Measurements from ENCODE around the gene CACNA1B.
"Not testable (repeated sequence)": the region's sequence is repeated elsewhere in the genome, so short reads cannot be mapped to it uniquely, and the experiment has no call there.

GRCh38 chr9:138107039-138107438 lies 229.5 kb downstream of the CACNA1B start:
- TF ChIP-seq FOXM1 (IDR thresholded peaks at IDR 0.05; ENCODE audit: borderline replicate concordance); HDGF (IDR thresholded peaks at IDR 0.05; ENCODE audit: borderline replicate concordance); SUZ12 (IDR thresholded peaks at IDR 0.05); TARDBP (IDR thresholded peaks at IDR 0.05); BHLHE40 (IDR thresholded peaks at IDR 0.05; ENCODE audit: borderline replicate concordance); ZNF384 (IDR thresholded peaks at IDR 0.05); ELF4 (IDR thresholded peaks at IDR 0.05); NFRKB (IDR thresholded peaks at IDR 0.05); FOXA1 (IDR thresholded peaks at IDR 0.05): not testable (repeated sequence)

Data from HEK293T (cell line).